AG08395 (cell line): ENCODE data around the gene RASGEF1B.

Experiments
- DNase-seq: peaks from one replicate; pipeline ENCODE4 v3.0.0; 2012; ENCODE audit warnings: mixed read lengths, low spot score

Gene RASGEF1B

DNA sequence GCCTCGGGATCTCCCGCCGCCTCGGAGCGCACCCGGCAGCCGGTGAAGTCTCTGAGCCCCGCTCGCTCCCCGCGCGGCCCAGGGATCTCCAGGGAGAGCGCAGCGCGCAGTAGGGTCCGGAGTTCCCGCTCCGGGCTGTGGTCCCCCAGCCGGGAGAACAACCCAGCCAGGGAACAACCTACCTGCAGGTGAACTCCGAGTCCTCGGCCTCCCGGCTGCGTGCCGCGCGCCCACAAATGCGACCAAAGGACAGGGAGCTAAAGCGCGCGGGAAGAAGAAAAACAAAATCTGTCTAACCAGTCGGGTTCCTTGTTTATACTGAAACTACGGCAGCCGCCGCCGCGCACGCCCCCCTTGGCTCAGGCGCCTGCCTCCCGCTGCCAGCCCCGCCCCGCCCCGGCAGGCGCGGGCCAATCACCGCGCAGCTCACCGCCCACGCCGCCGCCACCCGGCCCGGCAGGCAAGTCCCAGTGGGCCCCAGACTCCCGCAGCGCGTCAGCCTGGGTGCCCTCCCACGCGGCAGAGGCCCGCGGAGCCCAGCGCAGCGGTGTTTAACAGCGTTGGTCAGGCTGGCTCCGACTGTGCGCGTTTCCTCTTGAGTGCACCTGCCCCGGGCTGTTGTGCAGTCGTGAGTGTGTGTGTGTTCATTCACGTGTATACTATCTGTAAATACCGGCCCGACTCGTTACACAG lies at the start of gene RASGEF1B:
TSS of gene RASGEF1B (minus strand) at position 320 of the 693 bp plus-strand sequence. CDS start 12,399 bp downstream, outside the sequence.
- peak; percentile 78 for DNase-seq

GRCh38 chr4:81519856-81520255 lies 48.1 kb upstream of the RASGEF1B start:
- DNase-seq: no peak

DNA sequence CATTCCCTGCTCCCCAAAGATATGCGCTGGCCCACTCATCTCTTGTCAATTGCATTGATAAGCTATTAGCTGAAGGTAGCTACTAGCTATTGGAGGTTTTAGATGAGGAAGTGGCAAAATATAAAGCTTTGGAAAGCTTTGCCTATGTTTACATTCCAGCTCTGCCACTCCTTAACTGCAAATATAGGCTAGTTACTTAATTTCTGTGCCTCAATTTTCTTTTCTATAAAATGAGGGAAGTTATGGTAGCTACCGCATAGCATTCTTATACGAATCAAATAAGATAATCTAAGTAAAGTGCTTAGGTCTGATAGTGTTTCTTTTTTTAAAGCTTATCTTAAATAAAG lies 47.7 kb upstream of the RASGEF1B start:
- DNase-seq: no peak

DNA sequence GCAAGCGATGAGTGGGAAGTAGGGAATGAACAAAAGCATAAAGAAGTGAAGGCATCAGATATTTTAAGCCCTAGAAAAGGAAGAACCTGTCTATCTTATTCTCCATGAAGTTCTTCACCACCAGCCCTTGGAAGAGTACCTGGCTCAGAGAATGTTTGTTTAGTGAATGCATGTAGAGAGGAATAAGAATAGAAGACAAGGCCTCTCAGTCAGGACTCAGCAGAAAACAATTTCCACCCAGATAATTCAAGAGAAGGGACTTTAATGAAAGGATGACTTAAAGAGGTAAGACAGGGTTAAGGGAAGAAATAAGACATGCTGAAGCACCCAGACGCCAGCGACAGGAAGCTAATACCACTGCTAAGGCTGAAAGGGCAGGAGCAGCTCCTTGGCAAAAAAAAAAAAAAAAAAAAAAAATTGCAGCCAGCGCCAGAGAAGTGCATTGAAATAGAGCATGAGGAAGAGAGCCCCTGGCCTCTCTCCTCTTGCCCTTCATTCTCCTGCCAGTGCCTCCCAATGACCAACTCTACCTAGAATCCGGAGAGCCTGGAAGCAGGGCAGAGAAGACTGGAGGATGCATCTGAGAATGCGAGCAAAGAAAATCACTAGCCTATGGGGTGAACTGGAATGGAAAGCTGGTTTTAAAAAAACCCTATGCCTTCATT lies 47.2 kb upstream of the RASGEF1B start:
- DNase-seq: no peak

DNA sequence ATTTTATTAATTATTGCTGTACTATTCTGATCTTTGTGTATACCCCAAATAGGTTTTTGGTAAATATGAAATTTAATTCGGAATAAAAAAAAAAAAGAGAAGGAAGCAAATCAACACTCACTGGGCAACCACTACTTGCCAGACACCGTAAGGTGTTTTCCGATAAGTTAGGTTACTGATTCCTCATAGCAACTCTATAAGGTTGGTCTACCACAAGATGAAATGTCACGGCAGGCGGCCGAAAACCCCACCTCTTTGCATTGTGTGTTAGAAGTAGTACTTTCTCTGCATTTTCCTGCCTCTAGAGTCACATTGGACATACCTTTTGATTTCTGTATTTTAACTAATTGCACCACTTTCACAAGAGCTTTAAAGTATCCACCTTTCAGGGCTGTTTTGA lies 44.5 kb upstream of the RASGEF1B start:
- no peak for DNase-seq

DNA sequence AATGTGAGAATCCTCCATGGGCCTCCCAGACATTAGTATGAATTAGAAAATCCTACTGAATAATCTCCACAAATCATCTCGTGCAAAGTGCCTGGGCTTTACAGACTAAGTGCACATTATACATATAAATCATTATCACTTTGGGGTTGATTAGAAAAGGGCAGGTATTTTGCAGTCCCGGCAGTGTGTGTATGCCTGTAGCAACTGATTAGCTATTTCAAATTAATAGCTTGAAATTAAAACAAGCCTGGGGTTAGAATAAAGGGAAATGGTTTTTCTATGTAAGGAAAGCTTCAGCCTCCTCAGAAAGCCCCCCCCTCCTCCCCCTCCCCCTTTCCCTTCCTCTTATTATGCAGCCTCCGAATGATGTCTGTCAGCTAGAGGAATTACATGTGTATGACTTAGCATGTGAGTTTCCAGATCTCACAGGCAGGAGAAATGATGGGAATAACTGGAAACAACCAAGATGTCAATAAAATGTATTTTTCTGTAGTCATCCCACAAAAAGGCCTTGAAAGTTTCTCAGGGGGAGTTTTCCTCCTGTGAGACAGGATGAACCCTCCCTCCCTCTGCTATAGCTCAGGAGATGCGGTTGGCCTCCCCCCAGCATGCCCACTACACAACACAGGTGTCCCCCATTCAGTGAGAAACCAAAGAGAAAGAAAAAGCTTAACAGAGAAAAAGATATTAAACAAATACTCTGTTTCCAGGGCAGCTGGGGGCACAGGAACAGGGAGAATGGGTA lies 41.2 kb upstream of the RASGEF1B start:
- no peak for DNase-seq

DNA sequence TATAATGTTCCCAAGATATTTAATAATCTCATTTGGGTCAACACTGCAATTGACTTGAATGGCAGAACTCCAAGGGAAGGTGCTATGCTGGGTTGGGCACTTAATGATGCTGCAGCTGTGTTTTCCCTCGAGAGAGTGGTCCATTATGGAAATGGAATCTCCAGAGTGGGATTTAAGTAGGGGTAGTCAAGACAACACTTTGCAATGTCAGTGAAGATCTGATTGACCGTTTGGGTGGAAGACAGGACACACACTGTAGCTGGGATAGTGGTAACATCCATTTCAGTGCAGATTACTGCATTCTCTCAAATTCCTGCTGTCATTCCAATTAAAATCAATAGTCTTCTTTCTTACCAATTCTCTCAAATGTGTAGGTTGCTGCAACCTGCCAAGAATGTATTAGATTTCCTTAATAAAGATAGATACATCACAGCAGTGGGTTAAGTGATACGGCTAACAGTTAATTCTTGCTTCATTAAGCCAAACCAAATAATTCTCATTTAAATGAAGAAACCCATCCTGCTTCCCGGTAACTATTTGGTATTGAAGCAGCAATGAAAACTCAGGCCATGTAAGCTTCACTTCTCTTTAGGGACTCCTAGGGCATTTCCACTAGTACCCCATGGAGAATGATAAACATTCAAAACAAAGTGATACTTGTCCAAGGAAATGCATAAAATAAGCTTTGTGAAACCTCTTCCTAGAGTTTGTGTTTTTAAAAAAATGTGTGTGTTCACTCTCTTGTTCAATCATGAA lies 40.5 kb upstream of the RASGEF1B start:
- no peak for DNase-seq

GRCh38 chr4:81510643-81511178 lies 39.0 kb upstream of the RASGEF1B start:
- DNase-seq: no peak

- DNase-seq: no peak
Observed at GRCh38 chr4:81509822-81510221, 38.1 kb upstream of the RASGEF1B start.

DNA sequence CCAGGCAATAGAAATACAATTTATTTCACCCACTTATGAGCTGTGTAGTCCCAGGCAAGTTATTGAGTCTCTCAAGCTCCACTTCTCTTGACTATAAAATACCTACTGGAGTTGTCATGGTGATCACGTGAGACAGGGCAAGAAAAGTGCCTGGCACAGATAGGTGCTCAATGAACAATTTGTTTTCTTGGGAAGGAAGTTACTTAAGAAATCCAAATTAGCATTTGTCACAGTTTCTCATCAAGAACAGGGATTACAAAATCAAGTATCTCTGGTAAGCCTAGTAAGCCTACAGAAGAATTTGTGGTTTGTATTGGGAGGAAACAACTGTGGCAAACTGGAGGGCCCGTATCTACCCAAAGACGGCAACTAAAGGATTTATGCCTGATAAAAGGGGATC lies 37.5 kb upstream of the RASGEF1B start:
- no peak for DNase-seq

DNA sequence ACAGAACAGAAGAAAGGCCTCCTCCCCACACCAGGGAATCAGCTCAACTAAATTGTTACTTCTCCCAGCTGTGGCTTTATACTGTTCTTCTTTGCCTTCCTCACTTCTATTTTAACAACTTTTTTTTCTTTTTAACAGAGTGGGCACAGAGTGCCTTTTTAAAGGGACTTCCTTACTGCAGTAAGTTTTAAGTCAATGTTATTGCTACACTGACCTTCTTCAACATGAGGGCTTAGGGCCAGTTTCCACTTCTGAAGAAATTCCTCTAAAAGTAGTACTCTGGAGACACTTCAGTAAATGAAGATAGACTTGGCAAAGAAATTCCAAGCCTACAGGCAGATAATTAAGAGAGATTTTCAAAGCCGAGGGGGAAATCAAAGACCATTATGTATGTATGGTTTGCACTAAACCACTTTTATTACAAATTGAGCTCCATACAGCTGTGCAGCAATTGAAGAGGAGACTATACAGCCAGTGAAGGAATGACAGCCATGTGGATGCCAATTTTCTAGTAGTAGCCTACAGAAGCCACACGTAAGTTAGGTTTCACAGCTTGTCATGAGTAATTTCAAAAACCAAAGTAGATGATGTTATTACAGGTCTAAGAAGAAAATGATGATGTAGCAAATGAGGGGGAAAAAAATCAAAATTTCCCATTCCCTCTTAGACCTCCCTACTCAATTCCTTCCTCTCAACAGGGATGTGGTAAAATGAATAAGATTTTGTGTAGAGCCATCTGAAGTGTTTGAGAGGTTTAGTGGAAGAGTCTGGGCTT lies 36.9 kb upstream of the RASGEF1B start:
- no peak for DNase-seq

- no peak for DNase-seq
Observed at GRCh38 chr4:81507530-81507929, 35.8 kb upstream of the RASGEF1B start.

DNA sequence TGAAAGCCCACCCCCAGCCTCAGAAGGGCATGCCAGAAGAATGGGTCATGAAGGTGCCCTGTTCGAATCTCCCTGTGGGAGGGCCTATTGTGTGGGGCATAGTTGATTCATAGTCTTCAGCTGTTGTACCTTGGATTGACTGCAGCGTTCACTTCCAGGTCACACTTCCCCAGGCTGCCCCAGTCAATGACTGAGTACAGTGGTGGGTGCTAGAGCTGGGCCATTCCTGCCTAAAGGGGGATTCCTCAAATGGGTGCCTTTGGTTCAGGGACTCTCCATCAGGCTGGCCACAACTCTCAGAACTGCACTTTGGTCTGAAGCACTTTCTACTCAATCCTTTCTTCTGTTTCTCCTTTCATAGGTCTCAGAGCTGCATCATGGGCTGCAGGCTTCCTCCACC lies 35.0 kb upstream of the RASGEF1B start:
- DNase-seq: no peak

DNA sequence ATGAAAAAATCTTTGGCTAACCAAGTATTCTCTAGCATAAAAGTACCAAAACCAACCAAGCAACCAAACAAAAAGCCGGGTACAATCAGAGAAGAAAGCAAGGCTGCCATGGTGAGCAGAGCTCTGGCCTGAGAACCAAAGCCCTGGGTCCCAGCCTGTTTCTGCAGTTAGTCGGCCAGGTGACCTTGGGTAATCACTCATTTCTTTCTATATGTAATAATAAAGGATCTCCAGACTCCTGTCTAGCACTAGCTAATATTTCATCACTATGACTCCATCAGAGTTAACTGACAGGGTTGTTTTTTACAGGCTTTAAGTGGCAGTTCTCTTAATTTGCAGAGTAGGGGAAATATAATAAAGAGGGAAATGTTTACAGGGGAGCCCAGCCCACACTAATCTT lies 34.0 kb upstream of the RASGEF1B start:
- DNase-seq: no peak

- no peak for DNase-seq
Observed at GRCh38 chr4:81505004-81505598, 33.4 kb upstream of the RASGEF1B start.

GRCh38 chr4:81504112-81505003 lies 32.7 kb upstream of the RASGEF1B start:
- no peak for DNase-seq

- DNase-seq: no peak
Observed at GRCh38 chr4:81503586-81503985, 31.9 kb upstream of the RASGEF1B start.

DNA sequence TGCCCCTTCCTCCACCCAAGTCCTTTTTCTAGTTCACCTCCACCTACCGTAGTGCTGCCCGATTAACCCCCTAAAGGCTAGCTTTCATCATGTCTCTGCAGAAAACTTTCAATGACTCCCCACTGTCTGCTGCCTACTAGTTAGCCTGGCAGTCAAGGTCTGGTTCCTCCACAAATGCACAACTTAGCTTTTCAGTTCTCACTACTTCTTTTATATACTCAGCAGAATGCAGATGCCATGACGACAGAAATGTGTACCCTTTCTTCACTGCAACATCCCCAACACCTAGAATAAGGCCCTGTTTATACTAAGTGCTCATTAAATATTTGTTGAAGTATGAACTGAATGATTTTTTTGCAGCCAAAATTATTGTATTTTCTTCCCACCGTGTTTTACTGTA lies 30.9 kb upstream of the RASGEF1B start:
- DNase-seq: no peak

GRCh38 chr4:81499840-81500239 lies 28.1 kb upstream of the RASGEF1B start:
- no peak for DNase-seq

DNA sequence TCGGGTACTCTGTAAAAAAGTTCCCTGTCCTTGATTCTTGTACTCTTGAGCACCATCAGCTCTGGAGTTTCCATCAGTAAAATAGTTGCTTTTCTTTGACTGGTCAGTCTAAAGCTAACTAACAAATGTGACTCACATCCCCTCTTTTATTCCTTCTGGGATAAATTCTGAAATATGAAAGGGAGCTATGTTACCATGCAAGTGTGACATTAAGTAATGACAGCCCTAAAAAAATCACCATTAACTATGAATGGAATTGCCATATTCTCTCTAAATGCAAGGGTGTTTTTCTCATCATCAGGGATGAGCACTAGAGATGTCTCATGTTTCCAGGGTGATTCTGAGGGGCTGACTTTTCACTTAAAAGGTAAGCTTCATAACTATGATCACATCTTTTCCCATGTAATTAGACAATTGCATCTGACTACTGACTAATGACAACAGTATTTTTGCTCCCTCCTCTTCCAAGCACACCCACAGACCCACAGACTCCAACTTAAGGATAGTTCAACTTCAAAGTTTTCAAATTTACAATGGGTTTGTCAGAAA lies 26.9 kb upstream of the RASGEF1B start:
- DNase-seq: no peak
